Measurements from ENCODE around the gene NDE1.

DNA sequence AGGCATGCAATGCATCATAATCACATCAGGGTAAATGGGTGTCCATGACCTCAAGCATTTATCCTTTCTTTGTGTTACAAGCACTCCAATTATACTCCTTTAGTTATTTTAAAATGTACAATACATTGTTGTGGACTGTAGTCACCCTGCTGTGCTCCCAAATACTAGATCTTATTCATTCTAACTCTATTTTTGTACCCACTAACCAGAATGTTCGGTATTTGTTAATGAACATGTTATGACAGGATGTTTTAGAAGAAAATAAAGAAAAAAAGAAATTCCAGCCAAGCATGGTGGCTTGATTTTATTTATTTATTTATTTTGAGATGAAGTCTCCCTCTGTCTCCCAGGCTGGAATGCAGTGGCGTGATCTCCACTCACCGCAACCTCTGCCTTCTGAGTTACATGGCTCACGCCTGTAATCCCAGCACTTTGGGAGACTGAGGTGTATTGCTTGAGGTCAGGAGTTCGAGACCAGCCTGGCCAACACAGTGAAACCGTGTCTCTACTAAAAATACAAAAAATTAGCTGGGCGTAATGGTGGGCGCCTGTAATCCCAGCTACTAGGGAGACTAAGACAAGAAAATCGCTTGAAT, 1.8 kb upstream of the NDE1 start:
- TF ChIP-seq POLR2A (IDR thresholded peaks at IDR 0.05) (no peak), CTCF (IDR thresholded peaks at IDR 0.05) (no peak)
